GM12878 (cell line): ENCODE data around the gene C2orf68. TPM values are rescaled to one million over a fixed set of nuclear protein-coding genes. Genes with fewer than 3 reads are reported as not detected.

ENCODE experiments used
- ATAC-seq: fragments of 200-7000 bp; cut with Tn5 transposase; 3 replicates; pipeline ENCODE4 v1.9.1; 2020; ENCODE audit warnings: mild to moderate bottlenecking, moderate library complexity
- BruUV-seq: library from RNA; stranded (reverse); fragments of 400-500 nt; replicated peaks from 2 replicates; lab custom pipeline; 2021; lab: Mats Ljungman, UMichigan
- CTCF ChIA-PET: fragments of 300-600 bp; sonication (Branson Sonifier 250); formaldehyde crosslinking; extraction: SDS; loops from one replicate; lab custom pipeline; 2021; ENCODE audit warnings: inconsistent platforms; lab: Yijun Ruan, JAX
- POLR2A ChIA-PET: fragments of 350-600 bp; formaldehyde crosslinking; extraction: SDS; loops from one replicate; lab custom pipeline; 2021; ENCODE audit warnings: inconsistent platforms; lab: Charles Lee
- RAD21 ChIA-PET: fragments of 300-600 bp; sonication (Branson Sonifier 250); formaldehyde crosslinking; loops from one replicate; lab custom pipeline; 2023; ENCODE audit warnings: antibody characterized with exemption; ENCODE audit not compliant: unreplicated experiment; lab: Charles Lee
- SMC1A ChIA-PET: fragments of 300-600 bp; sonication (Branson Sonifier 250); formaldehyde crosslinking; loops from one replicate; lab custom pipeline; 2023; ENCODE audit not compliant: unreplicated experiment, uncharacterized antibody; lab: Charles Lee
- DNase-seq: peaks from one replicate; pipeline ENCODE4 v3.0.0-alpha.2; 2011; ENCODE audit warnings: low read depth, low spot score
- FAIRE-seq: peaks from 3 replicates; lab custom pipeline; 2011; peaks lifted over from hg19 to GRCh38; lab: Jason Lieb, UNC
- H2AFZ ChIP-seq: 2 replicates; pipeline ENCODE4 v1.6.0; 2011; ENCODE audit warnings: low read depth, low read length, control low read depth; ENCODE audit not compliant: control insufficient read depth
- H3K27ac ChIP-seq: 2 replicates; pipeline ENCODE4 v1.5.1; 2011; ENCODE audit warnings: control low read depth; ENCODE audit not compliant: control insufficient read depth, insufficient read depth
- H3K27me3 ChIP-seq, 2 experiments: replicated peaks in 1 of 2; 2 replicates each; pipeline versions ENCODE4 v1.6.0 to v1.6.1; 2011; ENCODE audit warnings: low read length in 1 of 2; ENCODE audit not compliant: control insufficient read depth in 2 of 2, insufficient read depth in 2 of 2
- H3K36me3 ChIP-seq, 2 experiments: 2 replicates each; pipeline ENCODE4 v1.5.1; 2011; ENCODE audit warnings: low read length in 1 of 2; ENCODE audit not compliant: control insufficient read depth in 2 of 2, insufficient read depth in 2 of 2
- H3K4me1 ChIP-seq: 2 replicates; pipeline ENCODE4 v1.6.1; 2011; ENCODE audit warnings: mild to moderate bottlenecking, low read length, moderate library complexity, mixed read lengths; ENCODE audit not compliant: control insufficient read depth, insufficient read depth
- H3K4me2 ChIP-seq: 2 replicates; pipeline ENCODE4 v1.6.0; 2011; ENCODE audit warnings: control low read depth; ENCODE audit not compliant: control insufficient read depth, insufficient read depth
- H3K4me3 ChIP-seq: fragments of 200-600 bp; sonication (generic); 2 replicates; pipeline ENCODE4 v1.5.1; 2016
- H3K79me2 ChIP-seq: 2 replicates; pipeline ENCODE4 v1.6.0; 2011; ENCODE audit warnings: low read length; ENCODE audit not compliant: control insufficient read depth, insufficient read depth
- H3K9ac ChIP-seq: 2 replicates; pipeline ENCODE4 v1.8.0; 2011; ENCODE audit warnings: low read length, control low read depth, mixed read lengths; ENCODE audit not compliant: control insufficient read depth, insufficient read depth
- H3K9me3 ChIP-seq: replicated peaks from 3 replicates; pipeline ENCODE4 v1.5.1; 2011; ENCODE audit warnings: mild to moderate bottlenecking, low read length; ENCODE audit not compliant: control insufficient read depth, insufficient read depth
- H4K20me1 ChIP-seq: 2 replicates; pipeline ENCODE4 v1.6.0; 2011; ENCODE audit not compliant: control insufficient read depth, insufficient read depth
- ASH2L ChIP-seq: fragments of 300-600, 200-600 bp; sonication (generic); IDR thresholded peaks from 2 replicates; pipeline ENCODE4 v1.6.1; 2017; ENCODE audit warnings: low read depth, mild to moderate bottlenecking, borderline replicate concordance
- BHLHE40 ChIP-seq, 2 experiments: fragments of 450-650 bp in 1 of 2; IDR thresholded peaks; 2 replicates each; pipeline ENCODE4 v1.6.1; 2011 to 2017; ENCODE audit warnings: low read depth in 2 of 2, borderline replicate concordance in 1 of 2, improper control_type of control experiment in 1 of 2, low read length in 1 of 2, mild to moderate bottlenecking in 1 of 2
- BMI1 ChIP-seq: fragments of 450-650 bp; IDR thresholded peaks from 2 replicates; pipeline ENCODE4 v1.6.1; 2016; ENCODE audit warnings: mild to moderate bottlenecking, moderate library complexity, borderline replicate concordance
- BRCA1 ChIP-seq: IDR thresholded peaks from 2 replicates; pipeline ENCODE4 v1.6.1; 2011; ENCODE audit warnings: low read depth, low read length, improper control_type of control experiment
- CBFB ChIP-seq: IDR thresholded peaks from 2 replicates; pipeline ENCODE4 v1.6.1; 2016; ENCODE audit warnings: antibody characterized with exemption, low read depth
- CREB1 ChIP-seq: IDR thresholded peaks from 2 replicates; pipeline ENCODE4 v1.6.1; 2012; ENCODE audit warnings: low read depth, mild to moderate bottlenecking, inconsistent platforms
- CREM ChIP-seq: IDR thresholded peaks from 2 replicates; pipeline ENCODE4 v1.6.1; 2014; ENCODE audit warnings: antibody characterized with exemption, low read depth
- EED ChIP-seq: sonication (generic); IDR thresholded peaks from 2 replicates; pipeline ENCODE4 v1.6.1; 2016; ENCODE audit warnings: antibody characterized with exemption, low read depth
- ESRRA ChIP-seq: IDR thresholded peaks from 2 replicates; pipeline ENCODE4 v1.6.1; 2012; ENCODE audit warnings: mild to moderate bottlenecking, low read length, improper control_type of control experiment
- HDAC2 ChIP-seq: fragments of 200-600 bp; sonication (generic); IDR thresholded peaks from 2 replicates; pipeline ENCODE4 v1.6.1; 2017
- HDAC6 ChIP-seq: fragments of 200-600 bp; sonication (generic); IDR thresholded peaks from one replicate; pipeline ENCODE4 v1.8.0; 2017; ENCODE audit warnings: antibody characterized with exemption; ENCODE audit not compliant: unreplicated experiment
- MEF2B ChIP-seq: fragments of 450-650 bp; IDR thresholded peaks from 2 replicates; pipeline ENCODE4 v1.6.1; 2018; ENCODE audit warnings: mild to moderate bottlenecking, moderate library complexity; ENCODE audit not compliant: partially characterized antibody, poor library complexity, severe bottlenecking
- MTA2 ChIP-seq: fragments of 450-650 bp; IDR thresholded peaks from 2 replicates; pipeline ENCODE4 v1.6.1; 2016; ENCODE audit warnings: low read depth, mild to moderate bottlenecking, moderate library complexity
- MTA3 ChIP-seq: IDR thresholded peaks from 2 replicates; pipeline ENCODE4 v1.6.1; 2012; ENCODE audit warnings: low read length, inconsistent platforms, borderline replicate concordance
- NR2C2 ChIP-seq: IDR thresholded peaks from 2 replicates; pipeline ENCODE4 v1.6.1; 2011; ENCODE audit warnings: borderline replicate concordance, low read depth; ENCODE audit not compliant: control insufficient read depth, insufficient read length
- STAT1 ChIP-seq: fragments of 450-650 bp; conservative IDR thresholded peaks from 2 replicates; pipeline ENCODE4 v1.6.1; 2014; ENCODE audit warnings: antibody characterized with exemption, mild to moderate bottlenecking
- TCF7 ChIP-seq: IDR thresholded peaks from 2 replicates; pipeline ENCODE4 v1.6.1; 2014; ENCODE audit warnings: antibody characterized with exemption, borderline replicate concordance
- ZBTB33 ChIP-seq: fragments of 450-650 bp; IDR thresholded peaks from 2 replicates; pipeline ENCODE4 v1.6.1; 2017; ENCODE audit warnings: mild to moderate bottlenecking
- ZSCAN29 ChIP-seq: fragments of 450-650 bp; IDR thresholded peaks from 2 replicates; pipeline ENCODE4 v1.6.1; 2017; ENCODE audit warnings: mild to moderate bottlenecking, moderate library complexity
- WGBS: methylation state at CpG from one replicate; pipeline ENCODE4 v1.1.6; 2016; ENCODE audit warnings: low lambda C conversion rate; ENCODE audit not compliant: insufficient replicate concordance, insufficient coverage; ENCODE audit errors: missing lambda C conversion rate; 5-methylcytosine and 5-hydroxymethylcytosine counted together
- in situ Hi-C: fragments of 300-500 bp; cut with MboI; formaldehyde crosslinking; loops from 9 replicates; pipeline ENCODE4 v1.14.3; 2018; ENCODE audit warnings: mixed read lengths
- intact Hi-C: fragments of 100-400 bp; cut with micrococcal nuclease; formaldehyde crosslinking; loops from one replicate; pipeline ENCODE4 v1.14.2; 2022; ENCODE audit not compliant: unreplicated experiment
- polyA plus RNA-seq, 11 experiments: library from polyadenylated mRNA; depleted of rRNA in 4 of 11; unstranded in 6 of 11; stranded (reverse) in 5 of 11; fragments of >200 nt; fragmentation: Nextera tagmentation in 4 of 11; fragmentation: Illumina TruSeq in 1 of 11; extraction: Ambion mirVana in 4 of 11; extraction: Trizol in 1 of 11; gene quantifications; 1 replicate in 1 of 11; 2 replicates in 10 of 11; pipeline versions ENCODE4 v1.2.1 to v1.2.3, GENCODE V29; 2011 to 2016; ENCODE audit warnings: inconsistent platforms in 2 of 11, missing spikeins in 2 of 11, low read depth in 1 of 11
- total RNA-seq, 4 experiments: library from RNA; depleted of rRNA in 3 of 4; stranded (reverse); fragments of >200 nt in 3 of 4; fragmentation: Illumina TruSeq in 1 of 4; extraction: Trizol in 1 of 4; gene quantifications; 2 replicates each; pipeline versions ENCODE4 v1.2.1 to v1.2.3, GENCODE V29; 2013 to 2021
- TF ChIP-seq, protein P1 (sequence below): fragments of 450-650 bp; IDR thresholded peaks from 2 replicates; pipeline ENCODE4 v1.6.1; 2017; ENCODE audit warnings: antibody characterized with exemption, mild to moderate bottlenecking, moderate library complexity

The C2orf68 gene
- total and polyA plus RNA-seq, 10 of the 15 experiments (the other 5 are each of a cell fraction or from before 2014, with no cell fraction given), result 12.7 to 56.1 (median 28.4) TPM

DNA sequence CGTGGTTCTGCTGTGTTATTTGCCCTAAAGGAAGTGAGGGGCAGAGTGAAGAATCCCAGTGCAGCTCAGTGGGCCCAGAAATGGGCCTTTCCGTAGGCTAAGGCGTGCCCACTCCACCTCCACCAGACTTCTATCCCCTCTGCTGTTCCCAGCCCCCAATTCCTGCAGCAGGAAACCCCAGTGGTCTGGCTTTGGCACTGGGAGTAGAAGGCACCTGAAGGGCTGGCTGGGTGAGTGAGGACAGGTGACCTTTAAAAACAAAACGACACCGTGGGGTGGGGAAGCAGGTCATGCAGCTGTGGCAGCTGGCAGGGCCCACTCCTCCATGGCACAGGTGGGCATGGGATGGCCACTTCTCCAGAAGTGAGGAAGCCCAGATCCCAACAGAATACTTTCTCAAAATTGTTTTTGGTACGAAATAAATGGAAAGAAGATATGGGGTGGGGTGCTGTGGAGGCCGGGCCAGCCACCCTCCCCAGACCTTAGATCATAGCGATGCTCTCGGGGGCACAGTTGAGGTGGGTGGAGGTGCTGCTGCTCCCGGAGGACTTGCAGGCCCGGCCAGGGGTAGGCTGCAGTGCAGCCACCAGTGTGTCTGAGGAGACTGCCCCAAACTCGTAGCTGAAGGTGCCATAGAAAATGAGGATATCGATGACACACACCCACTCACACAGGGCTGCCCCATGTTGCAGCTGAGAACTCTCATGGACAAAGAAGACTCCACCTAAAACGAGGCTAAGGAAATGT is 13.1 kb downstream of the C2orf68 start (continued):
- TF ChIP-seq ESRRA (no peak), ASH2L (no peak), HDAC6 (no peak)

GRCh38 chr2:85597241-85597640 is 14.6 kb downstream of the C2orf68 start:
- no peak for FAIRE-seq
- CTCF ChIA-PET, result interaction anchor here (1.0 kb wide), 1 partner anchor 39 kb away, joined by 3 read pairs; no protein-coding TSS in a partner anchor
- TF ChIP-seq ZBTB33 (no peak), CBFB (no peak), EED (no peak), CREM (no peak), TCF7 (no peak), MEF2B (no peak), ZSCAN29 (no peak), NR2C2 (no peak), MTA2 (no peak), STAT1 (no peak), HDAC2 (no peak), BHLHE40 (IDR thresholded peaks at IDR 0.05; ENCODE audit: borderline replicate concordance in 1 of 2, low read depth in 2 of 2, low read length in 1 of 2) (no peak), MTA3 (no peak), BMI1 (no peak), BRCA1 (no peak), CREB1 (no peak)
- TF ChIP-seq, protein P1, sequence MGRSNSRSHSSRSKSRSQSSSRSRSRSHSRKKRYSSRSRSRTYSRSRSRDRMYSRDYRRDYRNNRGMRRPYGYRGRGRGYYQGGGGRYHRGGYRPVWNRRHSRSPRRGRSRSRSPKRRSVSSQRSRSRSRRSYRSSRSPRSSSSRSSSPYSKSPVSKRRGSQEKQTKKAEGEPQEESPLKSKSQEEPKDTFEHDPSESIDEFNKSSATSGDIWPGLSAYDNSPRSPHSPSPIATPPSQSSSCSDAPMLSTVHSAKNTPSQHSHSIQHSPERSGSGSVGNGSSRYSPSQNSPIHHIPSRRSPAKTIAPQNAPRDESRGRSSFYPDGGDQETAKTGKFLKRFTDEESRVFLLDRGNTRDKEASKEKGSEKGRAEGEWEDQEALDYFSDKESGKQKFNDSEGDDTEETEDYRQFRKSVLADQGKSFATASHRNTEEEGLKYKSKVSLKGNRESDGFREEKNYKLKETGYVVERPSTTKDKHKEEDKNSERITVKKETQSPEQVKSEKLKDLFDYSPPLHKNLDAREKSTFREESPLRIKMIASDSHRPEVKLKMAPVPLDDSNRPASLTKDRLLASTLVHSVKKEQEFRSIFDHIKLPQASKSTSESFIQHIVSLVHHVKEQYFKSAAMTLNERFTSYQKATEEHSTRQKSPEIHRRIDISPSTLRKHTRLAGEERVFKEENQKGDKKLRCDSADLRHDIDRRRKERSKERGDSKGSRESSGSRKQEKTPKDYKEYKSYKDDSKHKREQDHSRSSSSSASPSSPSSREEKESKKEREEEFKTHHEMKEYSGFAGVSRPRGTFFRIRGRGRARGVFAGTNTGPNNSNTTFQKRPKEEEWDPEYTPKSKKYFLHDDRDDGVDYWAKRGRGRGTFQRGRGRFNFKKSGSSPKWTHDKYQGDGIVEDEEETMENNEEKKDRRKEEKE, result no peak

More at GRCh38 chr2:85597241-85597640, 14.6 kb downstream of the C2orf68 start:
- 0 out of 2 replicates have a peak overlapping the region, but pooled peaks have one; percentile 97 for H3K4me3 ChIP-seq
- peaks cover 0 to 14% of the 10 kb centered on the region in 2 experiments; a peak in 3 of 4 replicates for H3K36me3 ChIP-seq
- in situ Hi-C loops (no loop called here), intact Hi-C loops (no loop called here)
- H3K9ac ChIP-seq, result no peak overlapping the region
- RAD21 ChIA-PET, result no interaction called here
- WGBS, result 80% methylated on average over 5 of the region's 5 CpGs
- H3K79me2 ChIP-seq, result peaks cover 28% of the 10 kb centered on the region
- ATAC-seq (no peak), DNase-seq (no peak)
- H3K27me3 ChIP-seq, result no peaks in the 10 kb centered on the region
- H3K4me2 ChIP-seq, result no peak overlapping the region
- no peak overlapping the region for H2AFZ ChIP-seq
- H3K9me3 ChIP-seq, result no peaks in the 10 kb centered on the region
- POLR2A ChIA-PET, result interaction anchor here (0.6 to 3.8 kb wide), 4 partner anchors 15 to 34 kb away, joined by 3 to 57 read pairs (median 19); partner anchors contain the start of genes C2orf68, GGCX and VAMP8
- TSS peak; percentile 61 for BruUV-seq
- H4K20me1 ChIP-seq, result no peaks in the 10 kb centered on the region
- SMC1A ChIA-PET, result interaction anchor here (1.2 to 3.2 kb wide), 2 partner anchors 19 to 45 kb away, joined by 3 to 20 read pairs; partner anchors contain the start of gene VAMP8
- H3K4me1 ChIP-seq, result peaks cover 9% of the 10 kb centered on the region
- H3K27ac ChIP-seq, result no peak overlapping the region
